ENCODE measurements around the gene TNRC18. TPM values are rescaled to one million over a fixed set of nuclear protein-coding genes. Genes with fewer than 3 reads are reported as not detected.
A peak's percentile ranks its signal among the peaks of the same experiment; 100 is the strongest.

The TNRC18 gene
- total and polyA plus RNA-seq, 2 of the 8 experiments (the other 6 are each of a cell fraction or from before 2014, with no cell fraction given): 1.7 to 8.6 TPM

DNA sequence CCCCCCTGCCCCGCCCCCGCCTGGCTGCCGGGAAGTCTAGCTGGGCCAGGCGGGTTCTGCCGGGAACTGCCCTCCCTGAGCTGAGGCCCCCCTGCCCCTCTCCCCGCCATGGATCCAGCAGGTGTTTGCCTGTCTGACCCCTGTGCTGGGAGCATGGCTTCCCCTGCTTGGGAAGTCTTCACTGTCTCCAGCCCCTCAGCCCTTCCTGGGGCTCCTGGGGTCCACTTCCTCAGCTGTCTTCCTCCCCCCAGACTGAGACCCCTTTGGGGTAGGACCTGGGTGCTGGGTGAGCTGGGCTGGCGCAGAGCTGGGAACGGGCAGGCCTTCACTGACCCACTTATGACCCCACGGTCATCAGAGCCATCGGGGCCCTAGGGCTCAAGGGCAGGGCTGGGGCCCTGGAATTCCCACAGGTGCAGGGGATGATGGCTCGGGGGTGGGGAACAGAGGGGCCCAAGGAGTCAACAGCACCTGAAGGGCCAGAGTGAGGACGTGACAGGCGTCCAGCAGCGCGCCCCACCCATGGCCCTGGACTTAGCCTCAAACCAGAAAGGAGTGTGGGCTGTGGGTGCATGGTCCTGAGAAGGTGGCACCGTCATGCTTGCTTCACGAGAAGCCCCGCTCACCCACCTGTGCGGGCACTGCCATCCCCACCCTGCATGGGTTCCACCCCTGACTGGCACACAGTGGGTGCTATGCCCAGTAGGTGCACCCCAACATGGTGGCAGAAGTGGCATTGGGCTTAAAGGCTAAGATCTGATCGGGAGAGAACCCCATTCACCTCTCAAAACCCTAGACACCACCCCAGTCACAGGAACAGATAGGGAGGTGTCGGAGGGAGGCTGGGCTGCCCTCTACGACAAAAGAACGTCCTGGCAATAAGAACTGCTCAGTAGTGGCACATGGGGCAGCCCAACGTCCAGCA lies 16.2 kb upstream of the TNRC18 start:
- H2BK20ac ChIP-seq (ENCODE audit: low read length): 0 out of 2 replicates have a peak overlapping the region, but pooled peaks have one; percentile 18
- POLR2A ChIA-PET (ENCODE audit: partially characterized antibody): no interaction called here
- no peaks in the 10 kb centered on the region for H3K79me2 ChIP-seq (ENCODE audit: control insufficient read depth in 1 of 2, insufficient read depth in 2 of 2, low read length in 2 of 2)
- no peaks in the 10 kb centered on the region for H3K36me3 ChIP-seq (ENCODE audit: control insufficient read depth in 2 of 4, insufficient read depth in 4 of 4, low read length in 3 of 4)
- no peak overlapping the region for H3K56ac ChIP-seq (replicated peaks; ENCODE audit: insufficient read length, low read depth, low read length)
- H2BK120ac ChIP-seq (replicated peaks; ENCODE audit: low read depth, low read length): no peak overlapping the region
- no peak overlapping the region for H3K27ac ChIP-seq (ENCODE audit: low read depth, low read length)
- no peak overlapping the region for H3K4me2 ChIP-seq (ENCODE audit: insufficient read depth in 1 of 2, low read depth in 2 of 2, low read length in 2 of 2)
- CTCF ChIA-PET (ENCODE audit: partially characterized antibody): interaction anchor here (0.5 to 6.2 kb wide), 3 partner anchors 10 to 74 kb away, joined by 3 to 39 read pairs (median 4); no protein-coding TSS in a partner anchor
- no peak overlapping the region for H3K14ac ChIP-seq (ENCODE audit: insufficient read length)
- whole genome bisulfite sequencing, 2 experiments (ENCODE audit: extremely low coverage in 1 of 2, insufficient coverage in 1 of 2, insufficient read length in 1 of 2, insufficient replicate concordance in 2 of 2, low coverage in 1 of 2, low lambda C conversion rate in 2 of 2, missing lambda C conversion rate in 1 of 2): 92% methylated on average over 19 of the region's 24 CpGs; no CpG with 5 or more reads in 1 of the 2 experiments
- no peak for DNase-seq (ENCODE audit: low read depth in 1 of 2, low spot score in 2 of 2)
- no peaks in the 10 kb centered on the region for H3K27me3 ChIP-seq (replicated peaks in 1 of 4; ENCODE audit: control insufficient read depth in 3 of 4, extremely low read depth in 1 of 4, insufficient read depth in 3 of 4, low read length in 3 of 4)
- no peaks in the 10 kb centered on the region for H3K79me1 ChIP-seq (ENCODE audit: low read depth, low read length)
- no peak overlapping the region for H4K5ac ChIP-seq (ENCODE audit: insufficient read length, low read depth, low read length)
- no peak overlapping the region for H4K8ac ChIP-seq (ENCODE audit: extremely low read depth, insufficient read depth, low read length)
- H3K9ac ChIP-seq (replicated peaks in 1 of 4; ENCODE audit: extremely low read depth in 1 of 4, low read depth in 3 of 4, low read length in 3 of 4): no peak overlapping the region
- no peak overlapping the region; the same call in 1 of the 2 replicates for H2BK5ac ChIP-seq (ENCODE audit: low read depth, low read length)
- no peak overlapping the region; the same call in 1 of the 2 replicates for H3K18ac ChIP-seq (ENCODE audit: extremely low read depth, low read length)
- no peak overlapping the region for H3K23ac ChIP-seq (ENCODE audit: insufficient read length)
- H3K9me3 ChIP-seq (ENCODE audit: insufficient read depth in 2 of 2, low read depth in 1 of 2, low read length in 1 of 2): peaks cover 0 to 7% of the 10 kb centered on the region in 2 experiments; a peak in 2 of 4 replicates
- no peaks in the 10 kb centered on the region for H3K23me2 ChIP-seq (ENCODE audit: low read depth, low read length)
- H3K4ac ChIP-seq (replicated peaks; ENCODE audit: insufficient read length, low read depth, low read length): no peak overlapping the region
- no peak overlapping the region; the same call in 1 of the 2 replicates for H2BK12ac ChIP-seq (ENCODE audit: low read depth, low read length)
- no peak overlapping the region for H4K91ac ChIP-seq (replicated peaks; ENCODE audit: insufficient read length, low read length)
- H4K20me1 ChIP-seq (replicated peaks in 1 of 2; ENCODE audit: control insufficient read depth in 1 of 2, insufficient read depth in 2 of 2, low read length in 2 of 2): peaks cover 3 to 4% of the 10 kb centered on the region in 2 experiments
- FAIRE-seq: no peak
- H2AFZ ChIP-seq (ENCODE audit: low read length): no peak overlapping the region
- H2BK15ac ChIP-seq (ENCODE audit: low read length): no peak overlapping the region
- peaks cover 0 to 2% (median 0%) of the 10 kb centered on the region in 4 experiments; a peak in 1 of 7 replicates for H3K4me1 ChIP-seq (replicated peaks in 1 of 4; ENCODE audit: control insufficient read depth in 3 of 4, insufficient read depth in 4 of 4, low read length in 3 of 4)
- no peak overlapping the region for H2AK5ac ChIP-seq (ENCODE audit: low read depth, low read length)
- H3K4me3 ChIP-seq (ENCODE audit: extremely low read depth in 1 of 4, insufficient read depth in 2 of 4, low read depth in 3 of 4, low read length in 4 of 4): no peak overlapping the region
- TF ChIP-seq HDAC6 (IDR thresholded peaks at IDR 0.05; ENCODE audit: low read depth, low read length) (no peak), KDM4A (IDR thresholded peaks at IDR 0.05; ENCODE audit: low read depth, low read length, severe bottlenecking) (no peak), EGR1 (IDR thresholded peaks at IDR 0.05; ENCODE audit: borderline replicate concordance, low read depth, low read length) (no peak), SAP30 (IDR thresholded peaks at IDR 0.05; ENCODE audit: insufficient read depth, insufficient replicate concordance, low read length) (no peak), POLR2AphosphoS5 (IDR thresholded peaks at IDR 0.05; ENCODE audit: low read depth, low read length) (no peak), SIRT6 (IDR thresholded peaks at IDR 0.05; ENCODE audit: low read length) (no peak), CEBPB (IDR thresholded peaks at IDR 0.05; ENCODE audit: low read depth, low read length) (no peak), SP4 (IDR thresholded peaks at IDR 0.05; ENCODE audit: low read length) (no peak), EP300 (IDR thresholded peaks at IDR 0.05; ENCODE audit: borderline replicate concordance in 1 of 2, low read depth in 2 of 2, low read length in 2 of 2) (no peak), HDAC2 (IDR thresholded peaks at IDR 0.05; ENCODE audit: borderline replicate concordance in 1 of 2, low read depth in 2 of 2, low read length in 2 of 2) (no peak), POU5F1 (IDR thresholded peaks at IDR 0.05; ENCODE audit: low read depth, low read length) (no peak)
